Measurements from ENCODE around the gene UBE2D1. TPM values are rescaled to one million over a fixed set of nuclear protein-coding genes. Genes with fewer than 3 reads are reported as not detected.
A peak's percentile ranks its signal among the peaks of the same experiment; 100 is the strongest.

Gene UBE2D1
- total RNA-seq, result 10 to 100 TPM in 1 of 2 donors, 1 to 10 TPM in 1; 9.8 to 11.4 TPM

- under 1% methylated on average over 25 of the region's 49 CpGs for WGBS
- Histone ChIP-seq H3K27ac (peak within 1 kb of the TSS; percentile 76 to 83), H3K9me3 (no peaks in the 10 kb centered on the region), H3K4me3 (peak within 1 kb of the TSS; percentile 85 to 92), H3K27me3 (replicated peaks; ENCODE audit: insufficient read depth) (no peaks in the 10 kb centered on the region), H3K4me1 (replicated peaks) (no peaks in the 10 kb centered on the region), H3K36me3 (no peaks in the 10 kb centered on the region)
- intact Hi-C loops (cut with DNase I), result loop anchor here (10.0 kb wide), 1 partner anchor 50 kb away; the partner anchor contains the start of gene TFAM
- peak; percentile 85 for DNase-seq (ENCODE audit: low spot score)
- TF ChIP-seq POLR2AphosphoS5 (IDR thresholded peaks at IDR 0.05), result peak; percentile 64
- TF ChIP-seq CTCF (IDR thresholded peaks at IDR 0.05), result peak in 1 of 4 experiments; percentile 15
- TF ChIP-seq POLR2A (IDR thresholded peaks at IDR 0.05), result peak; percentile 73
Measured at GRCh38 chr10:58334817-58335305, at the start of gene UBE2D1. TSS of gene UBE2D1 (plus strand) at chr10:58335006. CDS start at chr10:58335202, 196 bp downstream.

GRCh38 chr10:58291538-58292174 lies 43.1 kb upstream of the UBE2D1 start:
- Histone ChIP-seq H3K4me1 (replicated peaks) (no peaks in the 10 kb centered on the region), H3K27ac (no peak overlapping the region), H3K4me3 (no peak overlapping the region), H3K9me3 (no peaks in the 10 kb centered on the region), H3K27me3 (replicated peaks; ENCODE audit: insufficient read depth) (no peaks in the 10 kb centered on the region), H3K36me3 (no peaks in the 10 kb centered on the region)
- 70% methylated on average over 5 of the region's 5 CpGs for WGBS
- intact Hi-C loops (cut with DNase I), result loop anchor here (1.0 kb wide), 1 partner anchor 114 kb away; no protein-coding TSS in a partner anchor
- DNase-seq (ENCODE audit: low spot score), result peak; percentile 19
- TF ChIP-seq POLR2AphosphoS5 (IDR thresholded peaks at IDR 0.05) (no peak), CTCF (IDR thresholded peaks at IDR 0.05) (peak; percentile 46 to 71 (median 66))

- intact Hi-C loops (cut with DNase I), result no loop called here
Measured at GRCh38 chr10:58293989-58294388, 40.8 kb upstream of the UBE2D1 start.

GRCh38 chr10:58299580-58299979 lies 35.2 kb upstream of the UBE2D1 start:
- no peaks in the 10 kb centered on the region for H3K4me1 ChIP-seq (replicated peaks)
- peak; percentile 22 for DNase-seq (ENCODE audit: low spot score)
- intact Hi-C loops (cut with DNase I), result no loop called here

More at GRCh38 chr10:58293989-58294388, 40.8 kb upstream of the UBE2D1 start:
- 78% methylated on average over 5 of the region's 5 CpGs for WGBS
- Histone ChIP-seq H3K4me3 (no peak overlapping the region), H3K4me1 (replicated peaks) (no peaks in the 10 kb centered on the region), H3K27me3 (replicated peaks; ENCODE audit: insufficient read depth) (no peaks in the 10 kb centered on the region), H3K9me3 (no peaks in the 10 kb centered on the region), H3K27ac (no peak overlapping the region), H3K36me3 (no peaks in the 10 kb centered on the region)
- TF ChIP-seq CTCF (IDR thresholded peaks at IDR 0.05) (no peak), POLR2AphosphoS5 (IDR thresholded peaks at IDR 0.05) (no peak), POLR2A (IDR thresholded peaks at IDR 0.05) (no peak)
- DNase-seq (ENCODE audit: low spot score), result no peak

More at GRCh38 chr10:58299580-58299979, 35.2 kb upstream of the UBE2D1 start:
- no peaks in the 10 kb centered on the region for H3K36me3 ChIP-seq
- no peaks in the 10 kb centered on the region for H3K9me3 ChIP-seq
- no peaks in the 10 kb centered on the region for H3K27me3 ChIP-seq (replicated peaks; ENCODE audit: insufficient read depth)
- TF ChIP-seq POLR2A (IDR thresholded peaks at IDR 0.05) (no peak), POLR2AphosphoS5 (IDR thresholded peaks at IDR 0.05) (no peak), CTCF (IDR thresholded peaks at IDR 0.05) (peak; percentile 32 to 72 (median 68))
- no peak overlapping the region for H3K27ac ChIP-seq
- 14% methylated on average over 4 of the region's 4 CpGs for WGBS
- no peak overlapping the region for H3K4me3 ChIP-seq

All from prostate gland (tissue), 2 donors.